Measurements from ENCODE around the gene KCNC1.

- TF ChIP-seq FOXP2 (optimal IDR thresholded peaks at IDR 0.05; ENCODE audit: control extremely low read depth, extremely low read length, insufficient read depth) (no peak), POLR2AphosphoS5 (IDR thresholded peaks at IDR 0.05; ENCODE audit: borderline replicate concordance, low read depth, low read length) (no peak)
These were observed 16.0 kb upstream of the KCNC1 start for GRCh38 chr11:17718510-17718962.

Data from SK-N-MC (cell line).